HG03280 (cell line): ENCODE measurements around the gene CCNC.
A peak's percentile ranks its signal among the peaks of the same experiment; 100 is the strongest.

Experiments
- ATAC-seq: cut with Tn5 transposase; IDR thresholded peaks from one replicate; pipeline ENCODE4 v1.9.1; 2021; ENCODE audit warnings: mild to moderate bottlenecking, moderate library complexity; ENCODE audit not compliant: unreplicated experiment

The CCNC gene

DNA sequence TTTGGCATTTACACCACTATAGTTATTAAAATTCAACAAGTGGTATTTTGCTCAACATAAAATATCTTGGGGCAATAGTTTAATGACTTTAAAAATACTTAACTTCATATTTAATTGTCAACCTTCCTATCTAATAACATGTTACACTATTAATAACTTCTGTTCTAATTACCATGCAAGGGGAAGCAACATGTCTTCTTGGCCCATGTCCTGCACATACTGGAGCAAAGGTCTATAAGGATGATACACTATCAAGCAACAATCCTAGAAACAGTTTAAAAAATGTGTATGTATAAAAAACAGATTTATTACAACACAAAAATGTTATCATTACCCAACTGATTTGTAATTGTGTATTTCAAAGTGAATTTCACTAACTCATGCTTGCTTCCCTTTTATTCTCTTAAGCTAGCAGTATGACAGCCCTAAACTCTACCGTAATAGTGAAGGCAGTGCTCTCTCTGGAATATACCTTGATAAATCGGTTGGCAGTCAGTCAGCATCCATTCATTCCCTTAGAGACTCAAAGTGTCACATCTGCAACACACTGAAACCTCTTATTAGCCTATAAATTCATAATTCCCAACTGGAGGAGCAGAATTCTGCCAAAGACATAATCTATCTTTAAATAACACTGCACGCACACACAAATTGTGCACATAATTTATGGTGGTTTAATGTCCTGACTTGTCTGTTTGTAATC lies 18.3 kb downstream of the CCNC start:
- no peak for ATAC-seq

DNA sequence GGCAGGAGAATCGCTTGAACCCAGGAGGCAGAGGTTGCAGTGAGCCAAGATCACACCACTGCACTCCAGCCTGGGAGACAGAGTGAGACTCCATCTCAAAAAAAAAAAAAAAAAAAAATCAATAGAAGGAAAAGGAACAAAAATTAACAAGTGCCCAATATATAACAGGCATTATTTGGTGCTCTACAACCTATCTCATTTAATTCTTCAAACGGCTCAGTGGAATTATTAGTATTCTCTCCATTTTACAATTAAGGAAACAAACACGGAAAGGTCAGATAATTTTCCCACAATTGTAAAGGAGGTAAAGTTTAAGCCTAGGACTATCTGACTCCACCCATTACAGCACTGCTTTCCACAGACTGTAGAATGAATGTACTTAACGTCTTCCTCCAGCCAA lies 19.8 kb downstream of the CCNC start:
- ATAC-seq, result no peak

DNA sequence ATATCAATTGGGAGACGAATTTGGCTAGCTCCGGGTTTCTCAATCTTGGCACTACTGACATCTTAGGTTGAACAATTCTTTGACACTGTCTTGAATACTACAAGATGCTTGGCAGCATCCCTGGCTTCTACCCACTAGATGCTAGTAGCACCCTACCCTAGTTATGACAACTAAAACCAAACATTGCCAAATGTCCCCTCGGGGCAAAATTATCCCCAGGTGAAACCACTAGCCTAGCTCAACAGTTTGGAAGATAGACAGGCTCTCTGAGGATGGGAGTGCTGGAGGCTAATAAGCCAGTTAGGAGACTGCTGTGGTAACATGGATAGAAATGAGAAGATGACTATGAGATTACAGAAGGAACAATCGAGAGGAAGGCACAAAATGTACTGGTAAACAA lies 20.9 kb downstream of the CCNC start:
- ATAC-seq, result no peak

DNA sequence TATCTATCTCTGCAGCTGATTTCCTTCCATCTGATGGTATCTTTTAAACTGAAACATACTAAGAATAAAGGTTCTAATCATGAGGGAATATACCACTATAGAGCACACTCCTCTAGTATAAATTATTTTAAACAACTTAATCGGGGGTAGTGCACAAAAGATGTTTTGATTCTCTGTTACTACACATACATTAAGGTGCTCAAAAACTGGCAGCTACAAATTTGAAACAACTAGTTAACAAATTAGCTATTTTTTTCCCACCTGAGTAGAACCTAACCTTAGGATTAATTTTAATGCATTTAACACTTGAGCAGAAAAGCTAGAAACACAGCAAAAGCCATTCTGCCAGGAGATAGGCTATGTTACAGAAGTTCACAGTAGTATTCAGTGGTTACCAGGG lies 23.0 kb downstream of the CCNC start:
- ATAC-seq, result no peak

DNA sequence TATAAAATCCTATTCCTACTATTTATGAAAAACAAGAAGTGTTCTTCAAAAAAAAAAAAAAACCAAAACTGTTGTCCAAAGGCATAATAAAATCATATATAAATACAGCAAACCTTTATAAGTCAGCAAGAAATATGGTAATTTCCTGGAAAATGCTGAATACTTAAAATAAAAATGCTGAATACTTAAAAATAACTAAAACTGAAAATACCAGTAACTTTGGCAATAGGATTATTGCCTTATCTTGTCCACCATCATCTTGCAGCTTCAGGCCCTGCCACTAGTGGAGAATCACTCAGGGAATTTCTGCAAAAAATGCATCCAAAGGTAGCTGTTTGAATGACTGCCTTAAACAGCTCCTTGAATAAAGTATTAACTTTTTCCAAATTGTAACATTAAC lies 24.5 kb downstream of the CCNC start:
- no peak for ATAC-seq

DNA sequence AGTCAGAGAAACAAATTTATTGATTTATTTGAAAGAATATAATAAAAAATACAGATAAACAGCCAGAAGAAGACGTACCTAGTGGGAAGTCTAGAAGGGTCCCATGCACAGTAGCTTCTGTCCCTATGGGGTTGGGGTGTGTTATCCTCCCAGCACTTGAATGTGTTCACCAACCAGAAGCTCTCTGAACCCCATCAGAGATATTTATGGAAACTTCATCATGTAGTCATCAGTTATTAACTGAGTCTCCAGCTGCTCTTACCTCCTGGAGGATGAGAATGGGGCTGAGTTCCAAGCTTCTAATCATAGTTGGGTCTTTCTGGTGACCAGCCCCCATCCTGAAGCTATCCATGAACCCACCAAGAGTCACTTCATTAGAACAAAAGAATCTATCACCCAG lies 37.8 kb downstream of the CCNC start:
- no peak for ATAC-seq

DNA sequence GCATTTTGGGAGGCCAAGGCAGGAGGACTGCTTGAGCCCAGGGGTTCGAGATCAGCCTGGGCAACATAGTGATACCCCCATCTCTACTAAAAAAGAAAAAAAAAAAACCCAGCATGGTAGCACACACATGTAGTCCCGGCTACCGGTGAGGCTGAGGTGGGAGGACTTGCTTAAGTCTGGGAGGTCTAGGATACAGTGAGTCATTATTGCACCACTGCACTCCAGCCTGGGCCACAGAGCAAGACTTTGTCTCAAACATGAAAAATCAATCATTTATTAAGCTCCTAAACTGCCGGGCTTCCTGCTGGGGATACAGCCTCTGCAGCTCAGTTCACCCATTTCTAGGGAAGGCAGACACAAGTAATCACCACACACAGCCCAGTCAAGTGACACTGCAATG lies 45.9 kb downstream of the CCNC start:
- no peak for ATAC-seq

DNA sequence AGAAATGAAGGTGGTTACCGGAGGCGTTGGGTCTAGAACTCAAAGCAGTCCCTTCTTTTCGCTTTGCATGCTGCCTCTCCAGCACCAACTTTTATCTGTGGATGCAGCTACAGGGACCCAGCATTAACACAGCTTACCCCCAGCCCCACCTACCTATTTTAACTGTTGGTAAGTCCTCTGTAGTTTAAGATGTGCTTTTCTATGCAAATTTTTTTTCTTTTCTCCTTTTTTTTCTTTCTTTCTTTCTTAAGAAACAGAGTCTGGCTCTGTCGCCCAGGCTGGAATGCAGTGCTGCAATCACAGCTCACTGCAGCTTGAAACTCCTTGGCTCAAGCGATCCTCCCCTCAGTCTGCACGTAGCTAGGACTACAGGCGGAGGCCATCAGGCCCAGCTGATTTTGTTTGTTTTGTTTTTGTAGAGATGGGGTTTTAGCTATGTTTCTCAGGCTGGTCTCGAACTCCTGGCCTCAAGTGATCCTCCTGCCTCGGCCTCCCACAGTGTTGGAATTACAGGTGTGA lies 46.8 kb downstream of the CCNC start:
- peak; percentile 11 for ATAC-seq

DNA sequence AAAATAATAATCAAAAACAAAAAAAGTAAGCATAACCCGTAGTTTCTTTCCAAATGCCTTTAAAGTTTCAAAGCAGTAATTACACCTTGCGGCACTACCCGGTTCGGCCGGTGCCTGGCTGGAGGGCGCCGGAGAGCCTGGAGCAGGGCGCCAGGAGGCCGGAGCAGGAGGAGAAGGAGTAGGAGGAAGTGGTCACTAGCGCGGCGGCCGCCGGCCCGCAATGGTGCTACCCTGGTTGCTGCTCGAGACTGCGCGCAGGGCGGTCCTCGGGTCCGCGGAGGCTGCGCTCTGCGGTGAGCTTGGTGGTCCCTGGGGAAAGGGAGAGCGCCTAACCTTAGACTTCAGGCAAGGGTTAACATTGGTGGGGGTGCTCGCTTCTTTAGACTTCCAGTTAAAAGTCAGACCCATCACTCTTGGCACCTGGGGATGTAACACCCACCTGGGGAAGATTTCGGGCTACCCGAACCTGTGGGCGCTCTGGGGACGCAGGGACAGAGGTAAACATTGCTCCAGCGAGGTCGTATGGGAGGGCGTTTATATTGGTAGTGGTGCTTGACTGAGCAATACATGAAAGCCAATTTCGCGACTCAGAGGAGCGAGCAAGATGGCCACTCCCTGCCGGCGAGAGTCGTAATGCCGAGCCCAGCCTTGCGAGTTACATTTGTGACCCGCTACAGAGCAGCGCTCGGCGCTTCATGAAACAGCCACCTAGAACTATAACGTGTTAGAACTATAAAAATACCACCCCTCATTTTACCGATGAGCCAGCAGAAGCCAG lies 47.4 kb downstream of the CCNC start:
- peak; percentile 98 for ATAC-seq

DNA sequence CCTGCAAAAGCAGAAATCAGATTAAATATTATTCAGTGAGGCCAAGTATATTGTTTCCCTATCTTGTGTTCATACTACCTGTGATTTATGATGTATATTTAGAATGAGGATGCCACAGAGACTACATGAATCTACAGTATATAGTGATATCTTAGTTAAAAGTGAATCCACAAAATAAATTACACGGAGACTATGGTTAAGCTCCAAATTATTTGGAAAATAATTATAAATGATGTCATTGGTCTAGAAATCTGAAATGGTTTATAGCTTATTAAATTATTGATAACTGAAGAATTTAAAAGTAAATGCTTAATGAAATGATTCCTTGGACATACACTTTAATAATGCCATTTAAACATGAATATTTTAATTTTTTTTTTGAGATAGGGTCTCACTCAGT lies 49.0 kb downstream of the CCNC start:
- no peak for ATAC-seq

DNA sequence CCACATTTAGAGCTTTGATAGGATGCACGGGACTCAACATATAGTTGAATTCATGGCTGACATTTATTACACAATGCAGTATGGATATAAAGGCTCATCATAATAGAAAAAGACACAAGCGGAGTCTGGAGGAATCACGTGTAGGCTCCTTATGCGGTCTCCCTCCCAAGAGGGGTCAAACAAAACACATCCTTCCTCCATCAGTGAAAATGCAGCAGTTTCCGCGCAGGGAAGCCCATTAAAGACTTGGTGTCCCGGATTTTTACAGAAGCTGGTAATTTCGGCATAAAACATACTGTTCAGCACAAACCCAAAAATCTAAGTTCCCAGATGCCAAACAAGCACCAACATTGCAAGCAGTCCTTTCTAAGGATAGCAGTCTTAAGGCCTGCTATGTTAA lies 54.4 kb downstream of the CCNC start:
- ATAC-seq, result no peak

DNA sequence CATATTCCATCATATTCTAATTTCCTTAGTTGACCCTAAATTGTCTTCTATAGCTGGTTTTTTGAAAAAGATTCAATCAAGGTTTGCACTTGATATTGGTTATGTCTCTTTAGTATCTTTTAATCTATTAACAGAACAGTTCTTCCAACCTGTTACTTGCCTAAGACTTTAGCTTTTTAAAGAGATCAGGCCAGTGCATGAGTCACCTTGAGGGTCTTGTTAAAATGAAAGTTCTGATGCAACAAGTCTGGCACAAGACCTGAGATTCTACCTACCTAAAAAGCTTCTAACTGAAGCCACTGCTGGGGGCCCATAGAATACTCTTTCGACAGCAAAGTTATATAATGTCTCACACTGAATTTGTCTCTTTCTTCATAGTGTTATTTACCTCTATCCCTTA lies 56.4 kb downstream of the CCNC start:
- no peak for ATAC-seq

DNA sequence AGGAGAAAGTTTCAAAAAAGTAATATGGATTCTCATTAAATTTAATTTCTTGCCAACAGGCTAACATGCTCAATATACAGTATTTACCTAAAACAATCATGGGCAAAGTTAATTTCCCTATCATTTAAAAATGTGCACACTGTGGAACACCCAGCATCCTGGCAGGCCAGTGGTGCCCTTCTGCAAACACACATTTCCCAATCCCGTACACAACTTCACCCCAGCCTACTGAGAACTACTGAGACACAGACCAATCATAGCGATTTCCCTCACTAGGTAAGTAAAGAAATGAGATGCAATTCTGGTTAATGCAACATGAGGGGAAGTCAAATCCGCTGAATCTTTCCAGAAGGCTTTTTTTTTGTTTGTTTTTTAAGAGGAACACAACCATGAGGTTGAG lies 60.8 kb downstream of the CCNC start:
- no peak for ATAC-seq

DNA sequence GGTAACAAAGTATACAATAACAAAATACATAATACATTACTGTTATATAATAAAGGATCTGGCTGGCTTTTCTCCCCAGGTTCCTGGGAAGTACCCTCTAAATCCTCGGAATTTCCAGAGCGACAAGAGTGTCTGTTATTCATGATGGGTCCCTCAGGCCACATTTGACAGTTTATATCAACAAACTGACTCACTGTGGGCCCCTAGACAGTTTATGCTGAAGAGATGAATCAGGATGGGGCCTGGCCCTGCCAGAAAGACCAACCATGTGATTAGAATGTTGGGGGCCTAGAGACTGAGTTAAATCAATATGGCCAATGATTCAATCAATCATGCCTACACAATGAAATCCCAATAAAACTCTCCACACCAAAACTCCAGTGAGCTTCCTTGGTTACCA lies 66.7 kb downstream of the CCNC start:
- ATAC-seq, result no peak

DNA sequence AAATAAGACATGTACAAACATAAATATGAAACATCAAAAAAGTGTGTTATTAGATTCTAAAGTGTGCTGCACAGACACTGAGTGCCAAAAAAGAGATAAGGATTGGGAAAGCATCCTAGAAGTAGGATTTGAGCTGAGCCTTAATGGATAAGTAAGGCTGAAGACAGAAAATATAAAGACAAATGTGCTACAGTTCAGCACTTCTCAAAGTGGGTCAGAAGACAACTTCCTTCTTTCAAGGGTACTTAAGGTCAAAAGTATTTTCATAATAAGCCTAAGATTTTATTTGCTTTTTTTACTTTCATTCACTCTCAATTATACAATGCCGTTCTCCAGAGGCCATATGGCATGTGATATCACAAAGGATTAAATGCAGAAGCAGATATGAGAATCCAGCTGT lies 70.0 kb downstream of the CCNC start:
- no peak for ATAC-seq

DNA sequence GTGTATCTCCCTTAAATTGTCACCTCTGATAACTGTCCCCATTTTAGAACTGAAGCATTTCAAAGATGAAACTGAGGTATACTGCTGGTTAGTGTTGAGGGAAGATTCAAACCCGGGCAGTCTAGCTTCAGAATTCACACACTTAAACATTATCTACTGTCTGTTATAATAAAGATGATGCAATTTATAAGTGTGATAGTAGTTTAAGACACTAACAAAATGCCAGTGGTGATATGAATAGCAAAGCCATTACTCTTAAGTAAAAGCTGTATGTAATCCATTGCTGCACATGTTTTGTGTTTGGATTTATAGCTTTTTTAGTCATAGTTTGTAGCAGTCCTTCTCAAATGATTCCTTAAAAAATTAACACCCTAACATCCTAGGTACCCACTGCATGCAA lies 73.0 kb downstream of the CCNC start:
- ATAC-seq, result no peak
